NCI-H748 (cell line): ENCODE measurements around the gene RTP3.

Source experiments
- DNase-seq: peaks from one replicate; lab custom pipeline; 2025; ENCODE audit not compliant: unreplicated experiment; lab: John Stamatoyannopoulos, UW

The RTP3 gene

DNA sequence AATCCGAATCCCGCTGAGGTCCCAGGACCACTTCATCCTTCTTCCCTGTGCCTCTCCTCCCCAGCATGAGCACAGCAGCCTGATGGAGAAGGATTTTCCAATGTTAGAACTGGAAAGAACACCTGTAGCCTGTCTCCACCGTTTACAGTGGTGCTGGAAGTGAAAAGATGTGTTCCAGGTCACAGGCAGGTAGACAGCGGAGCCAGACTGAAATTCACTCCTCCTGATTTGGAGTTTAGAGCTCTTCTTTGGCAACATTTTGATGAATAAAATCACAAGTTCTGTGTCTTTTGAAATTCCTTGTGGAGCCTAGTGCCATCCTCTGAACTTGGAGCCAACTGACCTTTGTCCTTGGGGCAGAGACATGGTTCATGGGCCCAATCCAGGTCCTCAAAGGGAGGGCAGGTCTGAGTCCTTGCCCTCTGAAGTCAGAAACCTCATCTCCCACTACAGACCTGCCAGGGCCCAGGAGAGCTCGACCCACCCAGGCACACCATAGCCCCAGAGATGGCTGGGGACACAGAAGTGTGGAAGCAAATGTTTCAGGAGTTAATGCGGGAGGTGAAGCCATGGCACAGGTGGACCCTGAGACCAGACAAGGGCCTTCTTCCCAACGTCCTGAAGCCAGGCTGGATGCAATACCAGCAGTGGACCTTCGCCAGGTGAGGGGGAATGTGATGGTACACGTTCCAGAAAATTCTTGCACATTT is at the start of gene RTP3:
RTP3 (plus strand) TSS at position 421 of the 710 bp plus-strand sequence; CDS start at position 508, 87 bp downstream.
- DNase-seq, result no peak

DNA sequence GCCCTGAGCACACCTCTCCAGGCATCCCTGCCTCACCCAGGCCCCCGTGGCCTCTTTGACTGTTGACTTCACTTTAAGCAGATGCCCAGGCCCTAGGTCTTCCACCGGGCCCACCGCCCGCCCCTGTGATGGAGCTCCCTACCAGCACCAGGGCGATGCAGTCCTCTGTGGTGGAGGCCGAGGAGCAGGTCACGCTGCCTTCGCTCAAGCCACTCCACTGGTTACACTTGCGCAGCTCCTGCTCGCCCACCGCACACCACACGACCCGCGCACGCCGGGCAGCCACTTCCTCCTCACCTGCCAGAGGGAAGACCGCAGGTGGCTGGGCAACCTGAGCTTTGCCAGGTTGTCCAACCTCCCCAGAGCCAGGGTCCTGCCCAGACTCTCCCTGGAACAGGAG is 49.1 kb upstream of the RTP3 start:
- DNase-seq, result no peak

DNA sequence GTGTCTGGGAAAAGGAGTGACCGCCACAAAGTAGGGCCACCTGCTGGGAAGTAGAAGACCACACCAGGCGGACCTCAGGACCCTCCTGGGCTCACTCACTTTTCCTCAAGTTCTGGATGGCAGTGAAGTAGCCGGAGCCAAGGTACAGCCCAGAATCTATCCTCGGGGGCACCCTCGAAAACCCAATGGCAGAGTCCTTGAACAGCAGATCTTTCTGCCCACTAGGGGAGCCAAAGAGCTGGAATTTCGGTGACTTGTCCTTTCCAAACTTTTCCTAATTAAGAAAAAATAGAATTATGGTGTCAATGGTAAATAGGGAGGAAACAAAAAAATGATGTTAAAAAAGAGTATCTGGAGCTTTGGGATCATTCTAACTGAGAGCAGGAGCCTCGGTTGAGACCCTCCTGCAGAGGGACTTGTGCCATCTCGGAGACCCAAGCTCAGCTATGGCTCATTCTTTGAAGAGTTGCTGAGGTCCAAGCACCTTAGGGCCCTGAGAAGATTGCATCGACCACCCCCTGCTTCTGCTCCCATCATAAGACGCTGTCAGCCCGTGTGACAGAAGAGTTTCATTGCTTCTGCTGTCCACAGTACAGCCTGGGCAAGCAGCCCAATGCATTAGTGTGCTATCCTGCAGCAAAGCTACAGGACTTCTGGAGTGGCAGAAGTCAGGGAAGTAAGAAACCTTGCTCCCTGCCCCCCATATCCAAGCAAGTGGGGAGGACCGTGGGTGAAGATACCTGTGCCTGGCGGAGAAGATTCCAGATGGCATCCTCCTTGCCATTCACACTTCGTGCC is 47.8 kb upstream of the RTP3 start:
- no peak for DNase-seq

DNA sequence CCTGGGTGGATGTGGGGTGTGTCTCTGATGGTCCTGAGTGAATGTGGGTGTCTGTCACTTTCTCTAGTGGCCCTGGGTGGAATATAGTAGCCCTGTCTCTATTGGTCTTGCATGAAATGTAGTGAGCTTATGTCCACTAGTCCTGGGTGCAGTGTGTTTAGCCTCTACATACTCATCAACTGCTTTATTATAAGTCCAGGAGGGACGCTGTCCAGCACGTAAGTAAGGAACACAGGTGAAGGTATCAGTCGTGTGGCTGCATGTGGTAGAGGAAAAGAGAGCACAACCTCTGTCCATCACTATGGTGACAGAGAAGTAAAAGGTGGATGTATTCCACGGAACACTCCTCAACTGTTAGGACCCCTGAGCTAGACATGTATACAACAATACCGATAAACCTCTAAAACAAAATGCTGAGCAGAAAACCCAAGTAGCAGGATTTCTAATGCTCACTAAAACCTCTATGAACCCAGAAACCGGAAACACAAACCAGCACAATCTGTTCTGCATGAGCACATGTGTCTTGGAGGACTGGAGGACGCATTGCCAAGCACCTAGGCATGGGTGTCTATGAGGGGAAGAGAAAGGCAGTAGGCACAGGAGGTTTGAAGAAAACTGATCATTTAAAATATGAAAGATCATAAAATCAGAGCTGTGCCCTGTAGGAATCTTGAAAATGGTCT is 44.1 kb upstream of the RTP3 start:
- DNase-seq, result no peak

DNA sequence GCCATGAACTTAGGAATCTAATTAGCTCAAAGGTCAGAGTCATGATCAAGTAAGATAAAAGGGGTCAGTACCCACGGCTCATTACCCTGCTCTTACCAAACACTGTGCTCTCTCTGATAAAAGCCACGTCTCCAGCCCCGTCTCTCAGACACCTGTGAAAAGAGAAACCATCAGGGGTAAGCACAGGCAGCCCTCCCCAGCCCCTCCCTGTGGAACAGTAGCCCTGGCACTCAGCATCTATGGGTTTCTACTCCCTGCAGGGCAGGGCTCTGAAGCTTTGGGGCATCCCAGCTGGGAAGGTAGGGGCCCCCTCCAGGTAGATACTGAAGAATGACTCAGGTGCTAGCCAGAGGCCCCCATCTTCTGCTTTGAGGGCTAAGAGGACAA is 43.6 kb upstream of the RTP3 start:
- no peak for DNase-seq

DNA sequence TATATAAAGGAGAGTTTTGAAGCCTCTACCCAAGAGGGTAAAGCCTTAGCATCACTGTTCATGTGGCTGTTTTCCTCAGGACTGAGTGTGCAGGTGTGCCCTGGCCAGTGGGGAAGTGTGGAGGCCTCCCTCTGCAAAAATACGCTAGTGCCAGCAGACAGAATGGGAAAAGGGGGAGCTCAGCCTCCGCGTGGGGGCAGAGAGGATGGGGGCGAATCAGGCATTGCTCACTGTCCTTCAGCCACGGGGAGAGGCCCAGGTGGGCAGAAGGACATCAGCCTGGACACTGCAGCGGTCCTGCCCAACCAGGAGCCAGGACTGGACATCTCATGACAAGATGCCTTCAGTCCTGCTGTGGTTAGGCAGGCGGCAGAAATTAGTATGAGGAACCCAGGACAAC is 43.2 kb upstream of the RTP3 start:
- no peak for DNase-seq

DNA sequence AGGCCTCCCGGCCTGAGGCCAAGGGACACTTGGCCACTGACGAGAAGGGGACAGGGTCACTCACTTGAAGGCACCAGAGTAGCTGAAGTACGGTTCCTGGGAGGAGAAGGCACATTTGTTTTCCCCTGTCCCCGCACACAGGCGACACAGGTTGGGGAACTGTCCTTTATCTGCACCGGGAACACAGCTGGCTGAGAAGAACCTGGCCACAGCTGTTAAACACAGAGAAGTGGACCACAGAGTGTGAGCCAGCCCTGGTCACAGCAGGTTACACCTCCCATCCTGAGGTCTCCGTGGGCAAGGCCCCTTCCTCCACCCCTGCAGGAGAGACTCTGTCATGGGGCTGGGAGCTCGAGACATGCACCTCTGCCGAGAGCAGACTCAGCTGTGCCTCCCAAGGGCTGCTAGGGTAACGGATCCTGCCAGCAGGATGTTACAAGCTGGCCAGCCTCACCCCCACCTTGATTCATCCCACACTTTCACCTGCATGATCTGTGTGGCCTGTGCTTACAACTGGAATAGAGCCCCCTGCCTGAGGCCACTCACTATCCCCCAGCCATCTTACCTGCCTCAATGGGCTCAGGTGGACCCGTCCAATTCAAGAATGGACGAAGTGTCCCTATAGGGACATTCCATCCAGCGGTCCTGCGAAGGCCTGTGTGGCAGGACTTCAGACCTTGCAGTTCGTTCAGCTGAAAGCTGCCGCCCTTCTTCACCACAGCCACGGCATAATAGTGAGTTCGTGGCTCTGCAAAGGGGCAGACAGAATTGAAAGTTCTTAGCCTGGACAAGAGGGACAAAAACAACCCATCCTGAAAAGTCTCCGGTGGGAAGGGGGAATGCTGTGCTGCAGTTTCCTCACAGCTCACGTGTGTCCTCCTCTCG is 42.3 kb upstream of the RTP3 start:
- no peak for DNase-seq

DNA sequence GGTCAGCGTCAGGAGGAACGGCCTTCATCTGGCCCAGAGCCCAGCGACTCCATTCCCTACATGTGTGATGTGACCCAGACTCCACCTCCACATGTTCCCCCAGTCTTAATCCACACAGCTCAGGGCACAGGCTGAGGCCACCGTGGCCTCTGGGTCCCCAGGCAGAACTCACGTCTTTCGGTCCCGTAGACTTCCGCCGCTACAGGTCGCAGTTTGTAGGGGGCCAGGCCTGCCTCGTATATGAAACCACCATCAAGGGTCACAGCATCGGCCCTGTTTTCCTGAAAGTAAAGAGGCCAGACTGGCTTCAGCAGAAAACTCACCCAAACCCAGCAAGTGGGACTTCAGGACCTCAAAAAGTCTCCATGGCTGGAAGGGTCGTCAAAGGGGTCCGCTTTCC is 41.7 kb upstream of the RTP3 start:
- DNase-seq, result no peak

DNA sequence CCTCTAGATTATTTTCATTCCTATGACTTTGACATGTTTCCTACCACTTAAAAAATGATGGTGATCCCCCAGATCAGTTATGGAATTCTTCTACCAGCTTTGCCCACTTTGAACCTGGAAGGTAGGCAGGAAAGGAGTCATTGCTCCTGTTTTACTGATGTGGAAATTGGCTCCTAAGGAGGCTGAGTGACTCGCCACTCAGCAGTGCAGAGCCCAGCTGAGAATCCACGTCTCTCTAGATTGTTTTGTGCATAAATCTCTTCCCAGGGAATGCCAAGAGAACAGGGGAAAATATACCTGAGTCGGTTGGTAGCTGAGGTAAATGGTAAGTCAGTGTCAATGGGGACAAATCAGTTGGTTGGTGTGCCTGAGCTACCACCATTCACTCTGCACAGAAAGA is 37.7 kb upstream of the RTP3 start:
- DNase-seq, result no peak

DNA sequence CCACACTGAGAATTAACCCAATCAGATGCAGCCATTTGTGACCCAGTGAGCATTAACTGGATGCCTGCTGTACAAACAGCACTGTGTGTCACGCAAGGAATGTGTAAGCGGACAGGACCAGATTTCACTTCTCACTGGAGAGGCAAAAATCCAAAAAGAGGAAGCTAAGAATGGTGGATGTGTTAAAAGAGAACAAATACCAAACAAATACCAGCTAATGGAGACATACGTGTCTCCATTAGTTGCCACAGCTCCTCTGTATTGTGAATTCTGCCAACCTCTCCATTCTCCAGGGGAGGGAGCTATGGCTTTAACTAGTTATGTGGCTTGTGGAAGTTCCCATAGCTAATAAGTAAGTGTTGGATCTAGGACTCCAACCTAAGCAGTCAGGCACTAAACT is 35.7 kb upstream of the RTP3 start:
- peak; percentile 4 for DNase-seq

DNA sequence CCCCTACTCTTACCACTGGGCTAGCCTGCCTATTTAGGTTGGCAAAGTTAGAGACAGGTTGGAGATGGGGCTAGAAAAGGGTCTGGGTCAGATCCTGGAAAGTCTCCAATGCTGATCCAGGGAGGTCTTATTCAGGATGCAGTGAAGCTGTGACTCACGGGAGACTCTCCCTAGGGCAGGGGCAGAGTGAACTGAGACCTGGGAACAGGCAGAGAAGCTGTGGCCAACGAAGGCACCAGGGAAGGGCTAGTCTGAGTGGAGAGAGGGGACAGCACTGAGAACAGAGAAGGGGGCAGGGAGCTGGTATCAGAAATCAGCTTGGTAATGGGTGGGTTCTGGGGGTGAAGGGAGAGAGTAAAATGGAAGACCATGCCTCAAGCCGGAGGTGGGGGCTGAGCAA is 35.3 kb upstream of the RTP3 start:
- DNase-seq, result no peak

DNA sequence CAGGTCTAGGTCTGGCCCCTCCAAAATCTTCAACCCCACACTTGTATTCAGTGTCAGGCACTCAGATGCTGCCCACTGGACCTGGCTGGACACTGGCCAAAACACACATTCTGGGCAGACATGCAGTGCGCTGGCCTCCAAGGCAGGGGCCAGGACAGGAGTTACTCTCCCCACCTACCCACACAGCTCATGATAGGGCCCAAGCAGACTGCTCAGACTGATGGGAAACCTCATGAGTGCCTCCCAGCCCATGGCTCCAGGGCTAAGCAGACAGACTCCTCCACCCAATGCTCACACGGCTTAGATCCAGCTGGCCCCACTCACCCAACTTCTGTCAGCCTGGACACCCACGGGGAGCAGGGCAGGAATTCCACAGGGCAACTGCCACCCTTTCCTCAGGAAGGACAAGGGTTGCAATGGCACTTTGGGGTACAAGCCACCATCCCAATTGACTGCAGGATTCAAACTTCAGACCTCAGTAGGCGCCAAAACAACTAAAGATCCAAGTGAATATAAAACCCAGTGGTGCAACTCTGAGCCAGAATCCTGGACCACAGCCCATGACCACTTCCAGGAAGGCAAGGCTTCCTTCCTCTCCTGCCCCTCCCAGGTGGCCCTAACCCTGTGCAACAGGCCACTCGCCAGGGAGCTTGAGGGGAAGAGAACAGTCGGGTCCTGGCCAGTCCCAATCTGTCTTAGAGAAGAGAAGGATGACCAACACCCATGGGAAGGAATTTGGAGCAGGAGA is 34.5 kb upstream of the RTP3 start:
- no peak for DNase-seq

DNA sequence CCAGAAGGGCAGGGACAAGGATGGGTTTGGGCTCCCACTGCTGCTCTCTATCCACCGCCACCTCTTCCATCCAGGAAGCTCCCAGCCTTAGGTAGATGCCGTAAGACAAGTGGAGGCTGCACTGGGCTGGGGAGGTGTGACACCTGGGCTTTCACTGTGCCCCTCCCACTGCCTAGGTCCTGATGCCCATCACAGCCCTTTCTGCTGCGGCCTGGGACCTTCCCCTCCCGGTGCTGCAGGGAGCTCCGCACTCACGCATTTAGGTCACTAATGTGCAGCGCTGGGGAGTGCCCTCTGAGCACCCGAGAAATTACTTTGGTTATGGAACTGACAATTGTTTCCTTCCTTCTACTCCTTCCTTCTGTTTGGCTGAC is 33.9 kb upstream of the RTP3 start:
- DNase-seq, result no peak

DNA sequence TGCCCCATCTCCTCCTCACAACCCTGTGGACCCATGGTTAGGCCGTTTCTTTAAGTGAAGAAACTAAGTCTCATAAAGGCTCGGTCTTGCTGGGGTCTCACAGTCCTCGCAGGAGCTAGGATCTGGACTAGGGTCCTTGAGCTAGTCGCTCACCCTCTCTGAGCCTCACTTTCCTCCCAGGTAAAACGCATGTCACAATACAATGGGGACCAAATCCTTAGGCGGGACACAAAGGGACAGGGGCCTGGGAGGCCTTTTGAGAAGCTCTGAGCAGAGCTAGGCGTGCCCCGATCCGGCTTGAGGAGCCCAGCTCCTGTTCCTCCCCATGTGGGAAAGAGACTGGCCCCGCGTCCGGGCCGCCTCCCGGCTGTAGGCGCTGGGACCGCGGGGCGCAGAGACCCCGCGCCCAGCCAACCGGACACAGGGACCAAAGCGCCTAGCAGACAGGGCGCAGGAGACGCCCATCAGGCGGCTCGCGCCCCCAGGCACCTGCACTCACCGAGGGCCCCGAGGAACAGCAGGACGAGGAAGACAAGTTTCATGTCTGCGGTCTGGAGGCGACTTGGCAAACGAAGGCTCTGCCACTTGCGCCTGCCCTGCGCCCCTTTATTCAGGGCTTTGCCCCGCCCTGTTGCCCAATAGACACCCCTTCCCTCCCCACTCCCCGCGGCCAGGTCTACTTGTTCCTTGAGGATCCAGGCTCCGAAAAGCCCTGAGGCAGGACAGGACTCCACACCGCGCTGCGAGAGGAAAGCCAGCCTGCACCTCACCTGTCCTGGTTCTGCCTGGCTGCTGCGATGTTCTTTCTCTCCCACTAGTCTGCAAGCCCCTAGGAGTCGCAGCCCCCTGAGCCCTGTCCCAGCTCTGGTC is 33.2 kb upstream of the RTP3 start, which contains the start of gene LTF:
LTF (minus strand) TSS at position 580 of the 870 bp plus-strand sequence; CDS start at position 542, 38 bp downstream.
- DNase-seq, result no peak

DNA sequence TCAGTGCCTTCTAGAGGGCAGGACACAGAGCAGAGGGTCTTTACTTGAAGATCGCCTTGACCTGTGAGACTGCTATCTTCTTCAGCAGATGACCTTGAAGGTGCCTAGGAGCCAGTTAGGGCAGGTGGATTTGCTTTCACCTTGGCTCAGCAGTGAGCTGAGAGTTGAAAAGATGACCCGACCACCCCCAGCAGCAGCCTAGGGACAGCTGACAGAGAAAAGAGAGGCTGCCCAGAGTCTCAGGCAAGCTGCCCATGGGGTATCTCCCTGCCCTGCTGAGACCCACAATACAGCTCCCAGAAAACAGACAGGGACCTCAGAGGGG is 32.6 kb upstream of the RTP3 start:
- DNase-seq, result no peak

DNA sequence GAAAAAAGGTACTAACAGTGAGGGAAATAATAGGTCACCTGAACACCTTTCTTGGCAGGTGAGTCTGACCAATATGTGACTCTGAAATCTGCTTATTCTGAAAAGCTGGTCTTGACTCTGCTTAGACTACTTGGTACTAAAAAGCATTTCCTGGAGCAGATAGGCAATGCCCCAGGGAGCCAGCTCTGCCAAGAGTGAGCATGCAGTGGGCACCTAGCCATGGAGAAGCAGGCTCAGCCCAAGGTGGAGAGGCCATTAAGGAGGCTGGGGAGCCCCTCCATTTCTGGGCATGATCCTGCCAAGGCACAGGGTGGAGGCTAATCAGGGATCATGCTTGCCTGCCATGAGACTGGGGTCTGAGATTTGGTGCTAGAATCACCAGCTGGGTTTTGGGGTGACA is 31.5 kb upstream of the RTP3 start:
- no peak for DNase-seq

DNA sequence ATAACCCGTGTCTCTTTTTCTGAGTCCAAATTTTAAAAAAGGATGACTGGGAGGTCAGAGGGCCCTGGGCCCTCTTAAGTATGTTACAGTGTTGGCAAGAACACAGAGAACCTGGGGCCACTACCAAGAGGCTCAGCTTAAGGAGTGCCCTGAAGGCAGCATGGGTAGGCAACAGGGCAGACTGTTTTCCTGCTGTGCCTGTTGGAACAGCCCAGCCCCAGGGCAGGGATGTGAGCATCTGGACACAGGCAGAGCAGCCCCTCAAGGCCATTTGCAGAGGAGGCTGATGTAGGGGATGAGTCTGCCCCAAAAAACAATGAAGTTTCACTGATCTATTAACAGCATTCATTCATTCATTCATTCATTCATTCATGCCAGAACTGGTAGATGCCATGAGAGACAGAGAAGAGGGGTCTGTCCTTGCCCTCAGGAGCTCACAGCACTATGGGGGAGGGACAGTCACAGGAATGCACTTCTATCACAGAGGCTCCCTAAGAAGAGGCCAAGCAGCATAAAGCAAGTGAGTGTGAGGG is 30.8 kb upstream of the RTP3 start:
- DNase-seq, result no peak

DNA sequence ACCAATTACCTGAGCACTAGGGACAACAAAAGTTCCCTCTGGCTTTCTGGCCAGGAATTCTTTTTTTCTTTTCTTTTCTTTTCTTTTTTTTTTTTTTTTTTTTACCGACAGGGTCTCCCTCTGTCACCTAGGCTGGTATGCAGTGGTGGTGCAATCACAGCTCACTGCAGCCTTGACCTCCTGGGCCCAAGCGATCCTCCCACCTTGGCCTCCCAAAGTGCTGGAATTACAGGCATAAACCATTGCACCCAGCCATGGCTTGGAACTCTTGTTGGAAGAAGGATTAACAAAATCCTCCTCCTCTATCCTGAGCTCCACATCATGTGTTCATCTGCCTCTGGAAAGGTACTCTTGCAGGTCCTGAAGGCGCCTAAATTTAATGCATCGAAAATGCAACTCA is 30.2 kb upstream of the RTP3 start:
- no peak for DNase-seq
